ENCODE data around the gene TBX1.

TBX1 gene

DNA sequence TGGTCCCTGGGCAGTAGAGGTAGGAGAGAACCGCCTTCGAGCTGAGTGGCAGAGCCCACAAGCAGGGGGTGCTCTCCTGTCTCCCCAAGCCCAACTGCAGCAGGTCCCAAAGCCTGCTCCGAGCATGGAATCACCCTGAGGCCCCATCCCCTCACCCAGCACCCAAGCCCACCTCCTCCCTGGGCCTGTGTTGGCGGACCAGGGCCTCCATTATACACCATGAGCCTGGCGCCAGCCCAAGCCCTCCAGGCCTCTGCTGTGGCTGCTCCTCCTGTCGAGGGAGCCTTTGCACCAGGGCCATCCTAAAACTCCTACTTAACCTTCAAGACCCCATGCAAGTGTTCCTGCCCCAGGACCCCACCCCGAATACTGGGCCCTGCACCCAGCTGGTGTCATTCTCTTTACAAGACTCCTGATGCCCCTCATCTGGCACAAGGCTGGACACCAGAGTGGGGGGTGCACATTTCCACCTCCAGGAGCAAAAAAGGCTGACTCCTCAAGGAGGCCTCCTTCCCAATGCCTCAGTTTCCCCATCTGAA, 20.6 kb upstream of the TBX1 start:
- DNase-seq, result no peak

DNA sequence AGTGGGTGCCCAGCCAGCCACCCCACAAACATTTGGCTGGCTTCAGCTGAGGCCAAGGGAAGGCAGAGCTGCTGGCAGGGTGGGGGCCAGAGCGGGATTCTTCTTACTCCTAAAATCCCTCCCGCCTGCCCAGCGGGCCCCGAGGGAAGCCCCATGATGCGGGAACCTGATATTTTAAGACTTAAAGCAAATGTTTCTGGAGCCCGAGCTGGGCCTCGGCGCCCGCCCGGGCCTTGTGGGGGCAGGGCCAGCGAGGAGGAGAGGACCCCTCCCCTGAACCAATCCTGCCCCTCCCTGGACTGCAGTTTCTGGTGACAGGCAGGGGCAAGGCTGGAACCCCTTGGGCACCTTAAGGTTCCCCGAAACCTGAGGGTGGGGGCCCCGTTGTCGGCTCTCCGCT, 20.0 kb upstream of the TBX1 start:
- no peak for DNase-seq

DNA sequence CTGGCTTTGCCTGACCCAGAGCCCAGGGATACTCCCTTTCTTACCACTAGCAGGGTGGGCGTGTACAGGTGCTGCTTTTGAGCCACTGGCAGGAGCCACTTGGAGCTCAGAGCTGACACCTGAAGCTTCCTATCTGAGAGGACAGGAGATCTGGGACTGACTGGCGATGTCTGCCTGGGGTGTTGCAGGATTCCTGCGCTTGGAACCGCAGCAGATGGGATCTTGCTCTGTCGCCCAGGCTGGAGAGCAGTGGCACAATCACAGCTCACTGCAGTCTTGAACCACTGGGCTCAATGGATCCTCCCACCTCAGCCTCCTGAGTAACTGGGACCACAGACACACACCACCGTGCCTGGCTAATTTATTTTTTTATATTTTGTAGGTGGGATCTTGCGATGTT, 19.5 kb upstream of the TBX1 start:
- no peak for DNase-seq

DNA sequence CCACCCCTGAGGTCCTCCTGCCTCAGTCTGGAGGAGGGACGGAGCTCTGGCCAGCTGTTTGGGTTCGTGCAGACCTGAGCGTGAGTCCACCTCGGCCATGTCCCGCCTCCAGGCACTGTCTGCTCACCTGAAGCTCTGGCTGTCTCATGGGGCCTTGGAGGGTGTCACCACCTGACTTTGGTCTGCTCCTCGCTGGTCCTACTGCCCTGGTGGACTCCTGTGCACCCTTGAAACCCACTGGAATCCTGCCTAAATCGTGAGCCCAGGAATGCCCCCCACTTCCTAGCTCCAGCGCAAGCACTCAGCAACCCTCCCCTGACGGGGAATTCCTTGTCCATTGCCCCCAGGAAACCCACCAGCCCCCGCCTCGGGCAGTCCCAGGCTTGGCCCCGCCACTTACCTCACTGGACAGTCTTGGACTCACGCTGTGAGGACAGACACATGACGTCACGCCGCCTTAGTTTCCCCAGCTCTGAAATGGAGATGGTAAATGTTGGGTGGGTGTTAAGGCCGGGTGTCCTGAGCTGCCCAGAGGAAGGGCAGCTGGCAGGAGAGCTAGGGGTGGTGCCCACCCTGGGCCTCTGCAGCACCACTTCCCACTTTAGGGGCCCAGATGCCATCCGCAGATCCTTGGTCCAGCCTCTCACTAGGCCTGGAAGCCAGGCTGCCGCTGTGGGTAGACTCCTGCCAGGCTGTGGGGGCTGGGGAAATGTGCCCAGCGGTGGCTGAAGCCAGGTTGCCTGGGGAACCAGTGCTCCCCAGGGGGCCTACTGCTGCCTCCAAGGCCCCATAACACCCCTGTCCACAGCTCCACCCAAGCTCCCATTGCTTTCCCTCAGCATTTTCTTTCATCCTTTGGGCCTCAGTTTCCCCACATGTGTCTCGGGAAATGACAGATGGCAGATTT, 18.2 kb upstream of the TBX1 start:
- no peak for DNase-seq

- no peak for DNase-seq
Measured at GRCh38 chr22:19743081-19743480, 17.5 kb upstream of the TBX1 start.

GRCh38 chr22:19743651-19744050, 16.9 kb upstream of the TBX1 start:
- no peak for DNase-seq

- DNase-seq, result no peak
Measured at GRCh38 chr22:19744350-19745006, 16.1 kb upstream of the TBX1 start.

DNA sequence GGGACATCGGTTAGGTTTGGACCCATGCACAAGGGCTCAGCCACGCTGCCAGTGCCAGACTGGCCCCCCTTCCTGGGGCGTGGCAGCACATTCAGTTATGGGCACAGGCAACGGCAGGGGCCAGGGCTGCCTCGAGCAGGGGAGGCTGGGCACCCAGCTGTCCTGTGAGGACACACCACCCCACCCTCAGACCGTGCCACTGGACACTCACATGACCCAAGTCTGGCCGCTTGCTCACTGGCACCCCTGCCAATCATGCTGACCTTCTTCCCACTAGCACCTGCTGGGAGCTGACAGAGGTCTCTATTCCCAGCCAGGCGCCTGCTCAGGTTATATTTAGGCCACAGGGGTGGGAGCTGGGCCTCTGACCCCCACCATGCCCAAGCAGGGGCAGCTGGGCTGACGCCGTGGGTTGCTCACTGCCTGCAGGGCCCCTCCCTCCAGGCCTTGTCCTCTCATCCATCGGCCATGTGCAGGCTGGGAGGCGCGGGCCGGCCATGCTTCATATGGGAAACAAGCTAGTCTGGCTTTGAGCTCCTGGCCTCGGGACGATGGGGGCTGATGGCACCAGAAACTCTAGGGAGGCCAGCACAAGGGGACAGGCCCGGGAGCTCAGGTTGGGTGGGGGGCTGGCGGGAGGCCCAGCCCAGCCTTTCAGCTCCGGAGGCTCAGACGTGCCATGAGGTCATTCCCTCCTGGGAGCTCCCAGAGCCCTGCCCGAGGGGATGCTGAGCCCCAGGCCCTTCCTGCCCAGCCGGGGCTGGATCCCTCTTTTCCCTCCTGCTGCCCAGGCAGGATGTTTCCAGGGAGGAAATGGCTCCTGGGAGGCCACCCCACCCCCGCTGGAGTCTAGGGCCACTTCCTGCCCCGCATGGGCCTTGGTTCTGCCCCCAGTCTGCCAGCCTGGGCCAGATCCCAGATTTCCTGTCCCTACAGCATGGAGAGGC, 15.2 kb upstream of the TBX1 start:
- no peak for DNase-seq

- DNase-seq, result no peak
Measured at GRCh38 chr22:19746726-19747125, 13.9 kb upstream of the TBX1 start.

GRCh38 chr22:19747551-19747950, 13.0 kb upstream of the TBX1 start:
- no peak for DNase-seq

DNA sequence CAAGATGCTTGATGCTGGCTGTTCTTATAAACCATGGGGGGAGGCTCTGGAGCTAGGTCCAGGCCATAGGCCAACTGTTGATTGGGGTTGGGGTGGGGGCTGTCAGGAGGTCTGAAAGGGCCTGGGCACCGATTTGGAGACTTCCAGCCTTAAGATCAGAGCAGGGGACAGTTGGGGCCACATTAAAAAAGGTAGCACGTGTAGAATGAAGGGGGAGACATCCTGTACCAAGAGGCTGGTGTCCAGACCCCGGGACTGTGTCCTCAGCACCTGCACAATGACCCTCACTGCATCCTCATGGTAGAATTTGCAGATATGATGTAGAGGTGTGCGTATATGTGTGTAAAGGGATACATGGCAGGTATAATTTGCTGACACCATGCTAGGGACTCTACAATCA, 12.4 kb upstream of the TBX1 start:
- DNase-seq, result no peak

- DNase-seq, result no peak
Measured at GRCh38 chr22:19748991-19749664, 11.4 kb upstream of the TBX1 start.

GRCh38 chr22:19749876-19750275, 10.7 kb upstream of the TBX1 start:
- DNase-seq, result no peak

DNA sequence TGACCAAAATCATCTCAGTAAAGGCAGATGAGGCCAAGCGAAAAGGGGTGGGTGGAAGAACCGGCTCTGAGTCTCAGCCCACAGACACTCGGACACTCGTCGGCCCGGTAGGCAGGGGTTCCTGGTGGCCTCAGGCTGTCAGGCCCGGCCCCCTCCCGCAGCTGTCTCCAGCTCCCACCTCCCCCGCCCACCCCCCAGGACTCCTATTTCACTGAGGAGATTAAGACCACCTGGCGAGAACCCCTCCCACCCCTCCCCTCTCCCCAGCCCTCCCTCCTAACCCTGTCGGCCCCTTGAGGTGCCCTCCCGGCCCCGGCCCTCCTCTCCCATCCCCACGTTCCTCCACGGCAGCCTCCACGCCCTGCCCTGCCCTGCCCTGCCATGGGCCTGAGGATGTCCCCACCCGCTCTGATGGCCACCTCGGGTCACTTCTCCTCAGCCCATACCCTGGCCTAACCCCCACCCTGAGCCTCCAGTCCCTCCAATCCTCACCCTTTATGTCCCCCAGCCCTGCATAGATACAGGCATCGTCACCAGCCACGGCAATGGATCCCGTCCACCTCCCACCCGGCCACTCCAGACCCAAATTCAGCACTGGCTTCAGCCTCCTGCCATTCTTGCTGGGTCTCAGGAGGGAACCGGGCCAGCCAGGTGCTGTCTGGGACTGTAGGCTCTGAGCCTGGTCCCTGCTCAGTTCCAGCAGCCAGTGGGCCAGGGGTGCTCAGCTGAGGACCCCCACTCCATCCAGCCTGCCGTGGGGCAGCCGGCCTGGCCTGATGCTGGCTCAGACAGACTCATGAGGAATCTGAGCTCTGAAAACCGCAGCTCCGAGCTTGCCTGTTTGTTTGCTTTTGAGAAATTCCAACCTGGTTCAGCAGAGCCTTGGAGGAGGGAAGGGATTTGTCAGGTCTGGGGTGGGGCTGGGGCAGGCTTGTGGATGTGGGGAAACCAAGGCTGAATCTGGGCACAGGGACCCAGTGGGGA, 9.8 kb upstream of the TBX1 start:
- DNase-seq, result no peak

DNA sequence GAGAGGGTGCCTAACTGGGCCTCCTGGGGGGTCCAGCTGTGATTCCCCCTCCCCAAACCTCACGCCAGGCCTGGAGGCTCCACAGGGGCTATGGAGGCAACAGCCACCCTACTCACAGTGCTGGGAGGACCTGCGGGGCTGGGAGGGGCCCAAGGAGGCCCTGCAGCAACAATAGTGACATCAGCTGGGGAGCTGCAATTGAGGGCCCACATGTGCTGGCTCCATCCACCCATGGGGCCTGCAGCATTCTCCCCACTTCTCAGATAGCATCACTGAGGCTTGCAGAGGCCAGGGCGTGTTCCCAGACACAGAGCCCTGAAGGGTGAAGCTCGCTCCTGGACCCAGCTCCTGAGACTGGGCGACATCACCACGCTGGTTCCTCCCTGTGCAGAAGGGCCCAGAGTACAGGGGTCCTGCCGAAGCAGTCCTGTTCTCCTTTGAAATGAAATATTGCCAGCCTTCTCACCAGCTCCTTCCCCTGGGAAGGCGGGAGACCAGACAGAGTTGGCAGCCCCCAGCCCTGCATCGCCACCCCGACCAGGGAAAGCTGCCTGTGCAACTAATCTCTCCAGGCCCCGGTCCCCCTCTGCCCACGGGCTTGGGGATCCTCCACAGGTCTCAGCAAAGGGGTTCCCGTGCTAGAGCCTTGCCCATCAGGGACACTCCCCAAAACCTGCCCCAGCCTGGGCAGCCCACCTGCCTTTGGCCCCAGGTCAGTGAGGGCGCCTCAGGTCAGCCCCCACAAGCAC, 8.9 kb upstream of the TBX1 start:
- DNase-seq, result no peak

GRCh38 chr22:19753090-19753842, 7.3 kb upstream of the TBX1 start:
- no peak for DNase-seq

DNA sequence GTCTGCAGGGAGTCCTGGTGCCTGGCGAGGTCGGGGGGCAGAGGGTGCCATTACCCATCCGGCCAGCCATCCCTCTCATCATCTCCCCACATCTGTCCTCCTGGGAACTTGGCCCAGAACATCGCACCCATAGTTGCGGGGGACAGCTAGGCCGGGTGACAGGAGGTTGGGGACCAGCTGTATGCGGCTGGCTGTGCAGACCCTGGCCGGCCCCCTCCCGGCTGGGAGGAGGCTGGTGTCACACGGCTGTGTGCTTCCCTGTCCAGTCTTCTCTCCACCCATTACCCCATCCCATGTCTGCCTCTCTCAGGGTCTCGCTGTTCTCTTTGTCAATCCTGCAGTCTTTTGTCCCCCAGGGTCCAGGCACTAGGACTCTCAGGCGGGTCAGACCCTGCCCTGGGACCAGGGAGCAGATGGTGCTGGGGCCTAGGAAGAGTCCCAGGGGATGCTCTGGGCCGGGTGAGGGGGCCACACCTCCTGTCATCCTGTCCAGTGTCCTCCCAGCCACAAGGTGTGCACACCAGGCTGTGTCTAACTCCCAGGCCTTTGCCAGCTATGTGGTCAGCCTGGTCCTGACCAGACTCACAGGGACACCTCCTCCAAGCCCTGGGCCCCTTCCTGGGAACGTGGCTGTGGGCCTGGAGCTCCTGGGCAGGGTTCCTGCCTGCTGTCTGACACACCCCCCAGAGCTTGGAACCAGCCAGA, 6.4 kb upstream of the TBX1 start:
- no peak for DNase-seq

DNA sequence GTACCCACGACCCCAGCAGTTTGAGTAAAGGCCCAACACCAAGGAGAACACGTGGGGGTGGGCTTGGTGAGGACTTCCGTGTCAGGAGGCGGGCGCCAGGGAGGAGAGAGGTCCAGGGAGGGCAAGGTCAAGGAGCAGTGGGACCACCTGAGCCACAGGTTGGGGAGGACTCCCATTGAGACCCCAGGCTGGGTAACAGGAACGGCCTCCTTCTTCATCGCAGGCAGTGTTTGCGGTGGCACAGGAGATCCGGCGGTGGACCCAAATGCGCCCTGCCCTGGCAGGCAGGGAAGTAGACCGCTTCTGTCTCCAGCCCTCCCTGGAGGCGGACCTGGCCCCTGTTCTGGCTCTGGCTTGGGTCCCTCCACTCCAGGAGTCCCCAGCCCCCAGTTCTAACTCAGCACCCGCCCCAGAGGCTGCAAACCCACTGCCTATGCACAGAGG, 5.9 kb upstream of the TBX1 start:
- no peak for DNase-seq
